Neuronal stem cell (in vitro differentiated cells): ENCODE results near the gene GIGYF2.

Experiments used
- DNase-seq: peaks from one replicate; pipeline ENCODE4 v3.0.0-alpha.2; 2013; ENCODE audit warnings: low spot score
- H2AFZ ChIP-seq: one replicate; pipeline ENCODE4 v1.6.1; 2013; ENCODE audit warnings: mild to moderate bottlenecking, low read length, inconsistent platforms
- H2AK5ac ChIP-seq: 2 replicates; pipeline ENCODE4 v1.6.1; 2013; ENCODE audit warnings: low read depth, mild to moderate bottlenecking, inconsistent platforms, low read length, moderate library complexity, mixed read lengths
- H2BK120ac ChIP-seq: 2 replicates; pipeline ENCODE4 v1.6.1; 2013; ENCODE audit warnings: low read depth, mild to moderate bottlenecking, inconsistent platforms, low read length, moderate library complexity, mixed read lengths
- H2BK12ac ChIP-seq: one replicate; pipeline ENCODE4 v1.6.1; 2013; ENCODE audit warnings: low read length, inconsistent platforms
- H2BK15ac ChIP-seq: 2 replicates; pipeline ENCODE4 v1.6.1; 2013; ENCODE audit warnings: mild to moderate bottlenecking, low read length, inconsistent platforms, mixed read lengths
- H2BK5ac ChIP-seq: one replicate; pipeline ENCODE4 v1.6.1; 2013; ENCODE audit warnings: inconsistent platforms, mild to moderate bottlenecking, low read length, moderate library complexity
- H3K14ac ChIP-seq: one replicate; pipeline ENCODE4 v1.6.1; 2013; ENCODE audit warnings: low read length, inconsistent platforms
- H3K18ac ChIP-seq: 2 replicates; pipeline ENCODE4 v1.6.1; 2013; ENCODE audit warnings: low read length, inconsistent platforms
- H3K23ac ChIP-seq: 2 replicates; pipeline ENCODE4 v1.6.1; 2013; ENCODE audit warnings: low read depth, mild to moderate bottlenecking, mixed read lengths, low read length, inconsistent platforms; ENCODE audit not compliant: poor library complexity
- H3K27ac ChIP-seq: replicated peaks from 3 replicates; pipeline ENCODE4 v1.5.1; 2013; ENCODE audit warnings: low read length, inconsistent platforms
- H3K27me3 ChIP-seq, 3 experiments: 2 replicates each; pipeline ENCODE4 v1.6.1; 2013; ENCODE audit warnings: low read length in 3 of 3, mild to moderate bottlenecking in 2 of 3, inconsistent platforms in 1 of 3, low read depth in 1 of 3, mixed read lengths in 1 of 3, moderate library complexity in 1 of 3; ENCODE audit not compliant: control insufficient read depth in 3 of 3, insufficient read depth in 3 of 3
- H3K36me3 ChIP-seq, 2 donors: replicated peaks in 1 of 2; 2 replicates each; pipeline ENCODE4 v1.6.1; 2013; ENCODE audit warnings: low read length in 2 of 2; ENCODE audit not compliant: control insufficient read depth in 2 of 2, insufficient read depth in 2 of 2
- H3K4ac ChIP-seq: 2 replicates; pipeline ENCODE4 v1.6.1; 2013; ENCODE audit warnings: inconsistent platforms, mild to moderate bottlenecking, low read length, moderate library complexity
- H3K4me1 ChIP-seq, 2 donors: 1 replicate in 1 of 2; 2 replicates in 1 of 2; pipeline ENCODE4 v1.6.1; 2013; ENCODE audit warnings: low read length in 2 of 2, low read depth in 1 of 2; ENCODE audit not compliant: control insufficient read depth in 2 of 2, insufficient read depth in 1 of 2
- H3K4me2 ChIP-seq: one replicate; pipeline ENCODE4 v1.6.1; 2013; ENCODE audit warnings: mild to moderate bottlenecking, low read length, inconsistent platforms; ENCODE audit not compliant: insufficient read depth, poor library complexity, severe bottlenecking
- H3K4me3 ChIP-seq, 2 donors: 2 replicates each; pipeline ENCODE4 v1.5.1; 2013; ENCODE audit warnings: low read length in 2 of 2, mild to moderate bottlenecking in 2 of 2, inconsistent platforms in 1 of 2, moderate library complexity in 1 of 2
- H3K79me1 ChIP-seq: one replicate; pipeline ENCODE4 v1.6.1; 2013; ENCODE audit warnings: low read depth, mild to moderate bottlenecking, inconsistent platforms, low read length, moderate library complexity
- H3K9ac ChIP-seq: one replicate; pipeline ENCODE4 v1.6.1; 2013; ENCODE audit warnings: mild to moderate bottlenecking, low read depth, low read length, inconsistent platforms; ENCODE audit not compliant: poor library complexity
- H3K9me3 ChIP-seq, 2 donors: replicated peaks in 1 of 2; 2 replicates each; pipeline versions ENCODE3 to v1.6.1; 2013; ENCODE audit warnings: low read length in 2 of 2, mild to moderate bottlenecking in 2 of 2, inconsistent platforms in 1 of 2, low read depth in 1 of 2, mixed read lengths in 1 of 2, moderate library complexity in 1 of 2; ENCODE audit not compliant: control insufficient read depth in 2 of 2, insufficient read depth in 1 of 2
- H4K8ac ChIP-seq: one replicate; pipeline ENCODE4 v1.6.1; 2013; ENCODE audit warnings: low read depth, mild to moderate bottlenecking, inconsistent platforms, low read length, moderate library complexity
- H4K91ac ChIP-seq: one replicate; pipeline ENCODE4 v1.6.1; 2013; ENCODE audit warnings: low read length, low read depth, mild to moderate bottlenecking, inconsistent platforms; ENCODE audit not compliant: poor library complexity
- WGBS, 2 donors: extraction: QIAGEN DNeasy Blood & Tissue Kit; methylation state at CpG; one replicate each; pipeline ENCODE4 v1.1.7; 2013; ENCODE audit warnings: missing lambda C conversion rate in 2 of 2, mixed read lengths in 1 of 2; ENCODE audit not compliant: insufficient read length in 2 of 2, insufficient replicate concordance in 1 of 2; ENCODE audit errors: extremely low coverage in 2 of 2; 5-methylcytosine and 5-hydroxymethylcytosine counted together

GIGYF2 gene

DNA sequence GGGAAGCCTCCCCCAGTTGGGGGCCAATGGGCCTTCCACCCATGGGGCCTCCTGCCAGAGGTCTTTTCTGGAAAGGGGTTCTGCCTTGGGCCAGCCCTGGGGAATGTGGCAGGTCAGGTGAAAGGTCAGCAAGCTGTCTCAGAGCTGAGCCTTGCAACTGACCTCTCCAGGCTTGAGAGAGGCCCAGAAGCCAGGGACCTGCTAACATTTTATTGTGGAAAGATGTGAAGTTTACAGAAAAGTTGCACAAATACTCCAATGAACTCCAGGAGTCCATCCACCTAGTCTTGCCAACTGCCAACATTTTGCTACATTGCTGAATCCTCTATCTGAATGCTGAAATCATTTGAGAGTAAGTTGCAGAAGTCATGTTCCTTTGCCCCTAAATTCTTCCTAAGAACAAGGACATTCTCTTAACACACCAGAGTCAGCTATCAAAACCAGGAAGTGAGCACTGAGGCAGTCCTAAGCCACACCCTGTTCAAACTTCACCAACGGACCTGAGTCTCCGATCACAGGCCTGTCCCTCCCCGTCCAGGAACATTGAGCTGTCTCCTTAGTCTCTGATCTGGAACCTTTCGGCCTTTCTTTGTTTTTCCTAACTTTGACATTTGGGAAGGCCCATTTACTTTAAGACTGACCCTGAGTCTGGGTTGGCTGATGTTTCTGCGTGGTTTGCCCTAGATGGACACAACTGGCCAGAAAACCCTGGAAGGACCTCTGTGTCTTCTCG lies 176.9 kb downstream of the GIGYF2 start:
- no CpG with 5 or more reads among the region's 6 CpGs for WGBS, 2 donors
- no peak for DNase-seq
- no peak overlapping the region for H3K27ac ChIP-seq

DNA sequence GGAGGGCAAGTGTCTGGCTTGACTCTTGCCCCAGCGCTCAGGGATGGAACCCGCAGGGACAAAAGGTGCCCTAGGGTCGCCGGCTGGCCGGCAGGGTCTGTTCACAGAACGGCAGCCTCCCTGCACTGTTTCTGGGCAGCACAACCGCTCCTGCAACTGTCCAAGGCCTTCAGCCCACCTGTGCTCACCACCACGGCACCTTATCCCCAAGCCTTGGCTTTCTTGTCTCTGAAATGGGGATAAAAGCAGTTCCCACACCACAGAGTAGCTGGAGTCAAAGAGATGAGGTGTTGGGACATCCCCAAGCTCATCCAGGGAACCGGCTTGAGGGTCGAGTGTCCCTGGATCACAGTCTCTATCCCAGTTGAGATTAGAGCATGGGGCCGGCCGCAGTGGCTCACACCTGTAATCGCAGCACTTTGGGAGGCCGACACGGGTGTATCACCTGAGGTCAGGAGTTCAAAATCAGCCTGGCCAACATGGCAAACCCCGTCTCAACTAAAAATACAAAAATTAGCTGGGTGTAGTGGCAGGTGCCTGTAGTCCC lies 177.6 kb downstream of the GIGYF2 start:
- WGBS, 2 donors: no CpG with 5 or more reads among the region's 16 CpGs
- H3K27me3 ChIP-seq: peaks cover 7 to 24% (median 10%) of the 10 kb centered on the region in 3 experiments

More for the DNA sequence above, 176.9 kb downstream of the GIGYF2 start:
- H3K79me1 ChIP-seq: no peaks in the 10 kb centered on the region
- H3K18ac ChIP-seq: no peak overlapping the region
- peak overlapping the region; percentile 17 for H3K14ac ChIP-seq
- no peak overlapping the region for H2BK12ac ChIP-seq
- no peak overlapping the region for H4K8ac ChIP-seq
- H3K27me3 ChIP-seq: peaks cover 7 to 24% (median 10%) of the 10 kb centered on the region in 3 experiments
- no peaks in the 10 kb centered on the region for H3K9me3 ChIP-seq
- no peak overlapping the region for H2BK5ac ChIP-seq
- H2BK120ac ChIP-seq: no peak overlapping the region
- no peak overlapping the region for H2AK5ac ChIP-seq
- no peak overlapping the region for H3K4me3 ChIP-seq
- no peak overlapping the region for H2AFZ ChIP-seq
- peaks cover 2 to 4% of the 10 kb centered on the region in 2 donors for H3K4me1 ChIP-seq
- H3K4me2 ChIP-seq: no peak overlapping the region
- no peaks in the 10 kb centered on the region for H3K36me3 ChIP-seq
- H3K23ac ChIP-seq: no peak overlapping the region
- no peak overlapping the region for H3K9ac ChIP-seq
- no peak overlapping the region for H3K4ac ChIP-seq
- no peak overlapping the region for H4K91ac ChIP-seq
- no peak overlapping the region for H2BK15ac ChIP-seq

DNA sequence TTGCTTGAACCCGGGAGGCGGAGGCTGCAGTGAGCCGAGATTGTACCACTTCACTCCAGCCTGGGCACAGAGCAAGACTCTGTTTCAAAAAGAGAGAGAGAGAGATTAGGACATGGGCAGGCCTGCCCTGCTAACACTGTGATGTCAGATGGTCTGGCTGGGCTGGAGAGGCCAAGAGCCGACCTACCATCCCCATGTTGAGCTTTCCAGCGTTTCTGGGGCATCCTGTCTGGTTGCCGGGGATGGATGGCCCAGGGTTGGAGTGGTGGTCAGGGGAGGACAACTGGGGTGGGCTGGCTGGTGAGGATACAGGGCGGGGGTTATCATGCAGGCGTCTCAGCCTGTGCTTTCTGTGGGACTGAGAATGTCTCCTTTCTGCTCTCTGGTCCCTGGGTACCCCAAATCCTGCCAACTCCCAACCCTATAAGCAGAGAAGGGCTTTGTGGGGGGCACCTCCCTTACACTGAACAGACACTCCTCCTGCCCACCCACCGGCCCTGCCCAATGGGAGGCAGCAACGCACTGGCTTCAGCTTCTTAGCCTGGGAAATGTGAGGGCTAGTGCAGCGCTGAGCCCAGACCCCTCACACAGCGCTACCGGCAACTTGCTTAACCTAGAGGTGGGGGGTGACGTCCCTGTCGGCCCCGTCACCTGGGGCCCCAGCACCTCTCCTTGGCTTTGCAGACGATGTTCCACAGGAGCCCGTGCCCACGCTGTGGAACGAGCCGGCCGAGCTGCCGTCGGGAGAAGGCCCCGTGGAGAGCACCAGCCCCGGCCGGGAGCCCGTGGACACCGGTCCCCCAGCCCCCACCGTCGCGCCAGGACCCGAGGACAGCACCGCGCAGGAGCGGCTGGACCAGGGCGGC lies 178.4 kb downstream of the GIGYF2 start:
- Histone ChIP-seq H3K36me3 (no peaks in the 10 kb centered on the region), H3K27ac (no peak overlapping the region), H2BK5ac (no peak overlapping the region), H2BK12ac (no peak overlapping the region), H2BK15ac (no peak overlapping the region), H3K18ac (peak overlapping the region; percentile 65), H3K4me1 (peaks cover 2 to 4% of the 10 kb centered on the region in 2 donors), H4K91ac (no peak overlapping the region), H3K4me3 (peak overlapping the region in 1 of 2 donors; percentile 66), H3K14ac (peak overlapping the region; percentile 71), H3K9ac (no peak overlapping the region), H3K79me1 (no peaks in the 10 kb centered on the region), H3K9me3 (no peaks in the 10 kb centered on the region), H2AFZ (peak overlapping the region; percentile 35), H3K23ac (peak overlapping the region; percentile 91), H3K27me3 (peaks cover 7 to 24% (median 10%) of the 10 kb centered on the region in 3 experiments), H3K4ac (peak overlapping the region; percentile 26), H4K8ac (no peak overlapping the region), H3K4me2 (peak overlapping the region; percentile 39), H2AK5ac (peak overlapping the region; percentile 88), H2BK120ac (no peak overlapping the region)
- no peak for DNase-seq
- no CpG with 5 or more reads among the region's 37 CpGs for WGBS, 2 donors

More for the DNA sequence above, 177.6 kb downstream of the GIGYF2 start:
- H3K36me3 ChIP-seq: no peaks in the 10 kb centered on the region
- peak overlapping the region; percentile 17 for H3K14ac ChIP-seq
- H3K4me3 ChIP-seq: no peak overlapping the region
- no peaks in the 10 kb centered on the region for H3K79me1 ChIP-seq
- H2AK5ac ChIP-seq: no peak overlapping the region
- no peak overlapping the region for H2AFZ ChIP-seq
- no peak overlapping the region for H3K9ac ChIP-seq
- no peak overlapping the region for H2BK12ac ChIP-seq
- H4K91ac ChIP-seq: no peak overlapping the region
- no peak overlapping the region for H4K8ac ChIP-seq
- no peak overlapping the region for H3K4me2 ChIP-seq
- no peak overlapping the region for H2BK15ac ChIP-seq
- H3K9me3 ChIP-seq: no peaks in the 10 kb centered on the region
- H3K27ac ChIP-seq: no peak overlapping the region
- no peak overlapping the region for H2BK120ac ChIP-seq
- peak overlapping the region; percentile 73 for H3K23ac ChIP-seq
- no peak overlapping the region for H3K18ac ChIP-seq
- no peak overlapping the region for H3K4ac ChIP-seq
- H3K4me1 ChIP-seq: peaks cover 2 to 4% of the 10 kb centered on the region in 2 donors
- no peak overlapping the region for H2BK5ac ChIP-seq
- DNase-seq: no peak
